HepG2 (cell line): ENCODE measurements around the gene TMEM114. TPM values are rescaled to one million over a fixed set of nuclear protein-coding genes. Genes with fewer than 3 reads are reported as not detected.

ENCODE experiments used
- ATAC-seq: fragments of 200-7000 bp; cut with Tn5 transposase; 3 replicates; pipeline ENCODE4 v1.9.1; 2020; ENCODE audit warnings: mild to moderate bottlenecking, moderate library complexity
- BruUV-seq: library from RNA; stranded (reverse); fragments of 400-500 nt; replicated peaks from 2 replicates; lab custom pipeline; 2021; lab: Mats Ljungman, UMichigan
- CTCF ChIA-PET: fragments of 300-600 bp; formaldehyde crosslinking; extraction: SDS; loops from one replicate; lab custom pipeline; 2021; ENCODE audit warnings: low total read pairs, inconsistent platforms, low intra/inter-chr PET ratio; lab: Yijun Ruan, JAX
- POLR2A ChIA-PET: fragments of 350-600 bp; sonication (Branson Sonifier 250); formaldehyde crosslinking; loops from one replicate; lab custom pipeline; 2020; ENCODE audit warnings: antibody characterized with exemption, inconsistent platforms; lab: Yijun Ruan, JAX
- DNase-seq: peaks from one replicate; pipeline ENCODE4 v3.0.0-alpha.2; 2015; ENCODE audit warnings: low spot score
- FAIRE-seq: peaks from 3 replicates; lab custom pipeline; 2011; peaks lifted over from hg19 to GRCh38; lab: Jason Lieb, UNC
- H2AFZ ChIP-seq: one replicate; pipeline ENCODE4 v1.6.1; 2011; ENCODE audit warnings: low read length, inconsistent platforms
- H3K27ac ChIP-seq: fragments of 300-600 bp; 3 replicates; pipeline ENCODE4 v1.8.0; 2011; ENCODE audit warnings: mixed run types, mild to moderate bottlenecking, mixed read lengths, low read length, inconsistent platforms; ENCODE audit not compliant: insufficient read depth; ENCODE audit errors: extremely low read length
- H3K27me3 ChIP-seq, 2 experiments: fragments of 200-600 bp in 1 of 2; 2 replicates in 1 of 2; 3 replicates in 1 of 2; pipeline versions ENCODE4 v1.6.0 to v1.8.0; 2011; ENCODE audit warnings: low read length in 2 of 2, mild to moderate bottlenecking in 2 of 2, moderate library complexity in 2 of 2, inconsistent platforms in 1 of 2; ENCODE audit not compliant: insufficient read depth in 2 of 2, control insufficient read depth in 1 of 2
- H3K36me3 ChIP-seq, 2 experiments: fragments of 200-600 bp in 1 of 2; replicated peaks in 1 of 2; 2 replicates in 1 of 2; 3 replicates in 1 of 2; pipeline versions ENCODE4 v1.5.1 to v1.8.0; 2011; ENCODE audit warnings: low read length in 2 of 2, inconsistent platforms in 1 of 2; ENCODE audit not compliant: insufficient read depth in 2 of 2, control insufficient read depth in 1 of 2
- H3K4me1 ChIP-seq: 2 replicates; pipeline ENCODE4 v1.5.1; 2012; ENCODE audit warnings: low read length, inconsistent platforms; ENCODE audit not compliant: insufficient read depth
- H3K4me2 ChIP-seq: 2 replicates; pipeline ENCODE4 v1.6.0; 2011; ENCODE audit warnings: low read depth, low read length, inconsistent platforms
- H3K4me3 ChIP-seq, 3 experiments: fragments of 200-600 bp in 1 of 3; sonication (generic), shearing (Covaris generic) in 1 of 3; replicated peaks in 1 of 3; 2 replicates each; pipeline ENCODE4 v1.5.1; 2011 to 2016; ENCODE audit warnings: low read length in 3 of 3, inconsistent platforms in 2 of 3, low read depth in 2 of 3, mild to moderate bottlenecking in 2 of 3, control low read depth in 1 of 3, mixed read lengths in 1 of 3; ENCODE audit not compliant: insufficient read depth in 1 of 3
- H3K79me2 ChIP-seq: one replicate; pipeline ENCODE4 v1.6.1; 2011; ENCODE audit warnings: low read length, inconsistent platforms; ENCODE audit not compliant: insufficient read depth
- H3K9ac ChIP-seq: 2 replicates; pipeline ENCODE4 v1.6.0; 2011; ENCODE audit warnings: mild to moderate bottlenecking, low read depth, low read length, inconsistent platforms; ENCODE audit not compliant: insufficient read depth
- H3K9me3 ChIP-seq: 2 replicates; pipeline ENCODE4 v1.5.1; 2012; ENCODE audit warnings: mild to moderate bottlenecking, low read length
- H4K20me1 ChIP-seq: 2 replicates; pipeline ENCODE4 v1.6.0; 2011; ENCODE audit warnings: inconsistent platforms, mild to moderate bottlenecking, low read length, moderate library complexity; ENCODE audit not compliant: insufficient read depth
- BHLHE40 ChIP-seq: IDR thresholded peaks from 2 replicates; pipeline ENCODE4 v1.6.1; 2011; ENCODE audit warnings: low read length, improper control_type of control experiment
- CBX5 ChIP-seq: sonication (generic); formaldehyde crosslinking; IDR thresholded peaks from 2 replicates; pipeline ENCODE4 v1.4.0; 2020; ENCODE audit warnings: missing genetic modification reagents, borderline replicate concordance
- LCORL ChIP-seq, 2 experiments: fragments of 450-650 bp in 1 of 2; sonication (generic) in 1 of 2; formaldehyde crosslinking in 1 of 2; IDR thresholded peaks; 2 replicates each; pipeline versions ENCODE4 v1.5.0 to v1.6.1; 2017 to 2020; ENCODE audit warnings: antibody characterized with exemption in 1 of 2, missing genetic modification reagents in 1 of 2
- MAFF ChIP-seq: IDR thresholded peaks from 2 replicates; pipeline ENCODE4 v1.6.1; 2011; ENCODE audit warnings: low read depth, low read length, improper control_type of control experiment
- MLLT10 ChIP-seq: sonication (generic); formaldehyde crosslinking; IDR thresholded peaks from 2 replicates; pipeline ENCODE4 v1.4.0; 2020; ENCODE audit warnings: missing genetic modification reagents
- PAXIP1 ChIP-seq: sonication (generic); formaldehyde crosslinking; conservative IDR thresholded peaks from 2 replicates; pipeline ENCODE4 v1.4.0; 2020; ENCODE audit warnings: mild to moderate bottlenecking, missing genetic modification reagents, moderate library complexity
- PITX1 ChIP-seq: sonication (generic); formaldehyde crosslinking; IDR thresholded peaks from 2 replicates; pipeline ENCODE4 v1.5.1; 2020; ENCODE audit warnings: mild to moderate bottlenecking, missing genetic modification reagents
- RXRB ChIP-seq: IDR thresholded peaks from 2 replicates; pipeline ENCODE4 v1.6.1; 2016; ENCODE audit warnings: borderline replicate concordance, missing genetic modification reagents, missing compliant biosample characterization
- TCF7 ChIP-seq: sonication (generic); IDR thresholded peaks from 2 replicates; pipeline ENCODE4 v1.6.1; 2016; ENCODE audit warnings: antibody characterized with exemption, low read depth
- ZBTB1 ChIP-seq: sonication (generic); formaldehyde crosslinking; IDR thresholded peaks from 2 replicates; pipeline ENCODE4 v1.4.0; 2020; ENCODE audit warnings: missing genetic modification reagents, borderline replicate concordance
- ZBTB43 ChIP-seq: sonication (generic); formaldehyde crosslinking; conservative IDR thresholded peaks from 2 replicates; pipeline ENCODE4 v1.4.0; 2020; ENCODE audit warnings: missing genetic modification reagents
- ZNF512B ChIP-seq: sonication (generic); formaldehyde crosslinking; IDR thresholded peaks from 2 replicates; pipeline ENCODE4 v1.5.1; 2020; ENCODE audit warnings: missing genetic modification reagents, mild to moderate bottlenecking, borderline replicate concordance
- WGBS: methylation state at CpG from one replicate; pipeline ENCODE4 v1.1.6; 2017; ENCODE audit warnings: low lambda C conversion rate; 5-methylcytosine and 5-hydroxymethylcytosine counted together
- in situ Hi-C: cut with HindIII; loops from 2 replicates; pipeline ENCODE4 v1.10.0; 2017; ENCODE audit warnings: low pct_unique_long_range_greater_than_20kb; ENCODE audit not compliant: extremely low pct_ligation_motif_present
- intact Hi-C: fragments of 100-400 bp; cut with micrococcal nuclease; formaldehyde crosslinking; loops from one replicate; pipeline ENCODE4 v1.10.0; 2022; ENCODE audit not compliant: unreplicated experiment
- polyA plus RNA-seq, 8 experiments: library from polyadenylated mRNA; depleted of rRNA in 3 of 8; stranded (reverse) in 7 of 8; unstranded in 1 of 8; fragments of >200 nt; fragmentation: Illumina TruSeq in 4 of 8; extraction: Trizol in 4 of 8; gene quantifications; 2 replicates each; pipeline versions ENCODE4 v1.2.1 to v1.2.3, GENCODE V29; 2011 to 2016; ENCODE audit warnings: low read depth in 4 of 8, missing spikeins in 1 of 8, mixed read lengths in 1 of 8; ENCODE audit not compliant: insufficient read depth in 1 of 8
- total RNA-seq, 5 experiments: library from RNA; depleted of rRNA; stranded (reverse); fragments of >200 nt; fragmentation: Illumina TruSeq; extraction: Trizol; gene quantifications; 2 replicates each; pipeline ENCODE4 v1.2.3, GENCODE V29; 2016; ENCODE audit warnings: low read depth in 1 of 5
- TF ChIP-seq, protein P1 (sequence below): sonication (generic); formaldehyde crosslinking; IDR thresholded peaks from 2 replicates; pipeline ENCODE4 v1.4.0; 2020; ENCODE audit warnings: missing genetic modification reagents

TMEM114 gene
- total and polyA plus RNA-seq, 2 of the 13 experiments (the other 11 are each of a cell fraction or from before 2014, with no cell fraction given) = not detected

DNA sequence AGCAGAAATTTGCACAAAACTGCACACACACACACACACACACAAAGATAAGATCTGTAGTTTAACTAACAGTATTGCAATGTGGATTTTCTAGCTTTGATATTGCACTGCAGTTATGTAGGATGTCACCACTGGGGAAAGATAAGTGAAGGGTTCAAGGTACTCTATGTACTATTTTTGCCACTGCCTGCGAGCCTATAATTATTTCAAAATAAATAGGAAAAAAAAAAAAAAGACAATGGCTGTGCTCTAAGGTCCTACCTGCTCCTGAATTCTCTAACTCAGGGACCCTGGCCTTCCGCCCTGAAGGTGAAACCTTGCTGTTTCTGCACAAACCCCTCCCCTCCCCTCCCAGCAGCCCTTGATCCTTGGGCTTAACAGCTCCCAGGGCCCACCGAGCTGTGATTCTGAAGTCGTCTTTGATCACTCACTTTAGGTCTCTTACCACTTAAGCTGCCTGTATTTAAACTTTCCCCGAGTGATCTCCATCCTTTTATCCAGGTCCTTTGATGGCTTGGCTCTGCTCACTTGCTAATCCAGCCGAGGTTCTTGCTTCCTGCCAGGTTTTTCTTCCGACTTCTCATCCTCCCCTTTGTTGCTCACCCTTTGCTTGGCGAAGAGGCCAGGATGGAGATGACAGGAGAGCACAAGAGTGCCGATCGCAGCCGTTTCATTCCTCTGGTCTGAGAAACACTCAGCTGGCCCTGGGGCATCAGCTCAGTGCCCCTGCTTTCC, 37.7 kb downstream of the TMEM114 start:
- Histone ChIP-seq H3K9me3 (no peaks in the 10 kb centered on the region), H3K27ac (peak overlapping the region; percentile 90), H3K4me3 (peak overlapping the region in 1 of 3 experiments; percentile 29; a peak in 2 of 6 replicates), H3K79me2 (no peaks in the 10 kb centered on the region), H3K36me3 (no peaks in the 10 kb centered on the region), H3K9ac (peak overlapping the region; percentile 34; the same call in 1 of the 2 replicates), H3K4me2 (peak overlapping the region; percentile 76), H3K4me1 (peaks cover 76% of the 10 kb centered on the region), H3K27me3 (peaks cover 7 to 31% of the 10 kb centered on the region in 2 experiments; a peak in 3 of 5 replicates), H2AFZ (peak overlapping the region; percentile 64), H4K20me1 (no peaks in the 10 kb centered on the region)
- in situ Hi-C loops (no loop called here), intact Hi-C loops (no loop called here)
- BruUV-seq = no TSS peak
- 18% methylated on average over 11 of the region's 11 CpGs for WGBS
- ChIA-PET POLR2A (interaction anchor here (0.8 to 2.3 kb wide), 3 partner anchors 14 to 121 kb away, joined by 3 to 5 read pairs (median 4); no protein-coding TSS in a partner anchor), CTCF (no interaction called here)
- peak; percentile 42 for ATAC-seq
- peak; percentile 43 for FAIRE-seq
- peak; percentile 77 for DNase-seq
- TF ChIP-seq ZNF512B (CRISPR knock-in tag) (0 out of 2 replicates have a peak, but pooled peaks have one; percentile 47), LCORL (IDR thresholded peaks at IDR 0.05) (no peak), LCORL (CRISPR knock-in tag; IDR thresholded peaks at IDR 0.05) (peak; percentile 43; the same call in 1 of the 2 replicates), RXRB (0 out of 2 replicates have a peak, but pooled peaks have one; percentile 9), MAFF (0 out of 2 replicates have a peak, but pooled peaks have one; percentile 3), PITX1 (CRISPR knock-in tag) (peak; percentile 77), MLLT10 (no peak), ZBTB43 (CRISPR knock-in tag) (peak; percentile 99), ZBTB1 (no peak), PAXIP1 (peak; percentile 87), BHLHE40 (no peak), CBX5 (CRISPR knock-in tag) (no peak), TCF7 (peak; percentile 75)
- TF ChIP-seq, protein P1, sequence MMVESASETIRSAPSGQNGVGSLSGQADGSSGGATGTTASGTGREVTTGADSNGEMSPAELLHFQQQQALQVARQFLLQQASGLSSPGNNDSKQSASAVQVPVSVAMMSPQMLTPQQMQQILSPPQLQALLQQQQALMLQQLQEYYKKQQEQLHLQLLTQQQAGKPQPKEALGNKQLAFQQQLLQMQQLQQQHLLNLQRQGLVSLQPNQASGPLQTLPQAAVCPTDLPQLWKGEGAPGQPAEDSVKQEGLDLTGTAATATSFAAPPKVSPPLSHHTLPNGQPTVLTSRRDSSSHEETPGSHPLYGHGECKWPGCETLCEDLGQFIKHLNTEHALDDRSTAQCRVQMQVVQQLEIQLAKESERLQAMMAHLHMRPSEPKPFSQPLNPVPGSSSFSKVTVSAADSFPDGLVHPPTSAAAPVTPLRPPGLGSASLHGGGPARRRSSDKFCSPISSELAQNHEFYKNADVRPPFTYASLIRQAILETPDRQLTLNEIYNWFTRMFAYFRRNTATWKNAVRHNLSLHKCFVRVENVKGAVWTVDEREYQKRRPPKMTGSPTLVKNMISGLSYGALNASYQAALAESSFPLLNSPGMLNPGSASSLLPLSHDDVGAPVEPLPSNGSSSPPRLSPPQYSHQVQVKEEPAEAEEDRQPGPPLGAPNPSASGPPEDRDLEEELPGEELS (CRISPR knock-in tag) = peak; percentile 77; the same call in 1 of the 2 replicates
